ENCODE results near the gene EFNA2.

EFNA2 gene

DNA sequence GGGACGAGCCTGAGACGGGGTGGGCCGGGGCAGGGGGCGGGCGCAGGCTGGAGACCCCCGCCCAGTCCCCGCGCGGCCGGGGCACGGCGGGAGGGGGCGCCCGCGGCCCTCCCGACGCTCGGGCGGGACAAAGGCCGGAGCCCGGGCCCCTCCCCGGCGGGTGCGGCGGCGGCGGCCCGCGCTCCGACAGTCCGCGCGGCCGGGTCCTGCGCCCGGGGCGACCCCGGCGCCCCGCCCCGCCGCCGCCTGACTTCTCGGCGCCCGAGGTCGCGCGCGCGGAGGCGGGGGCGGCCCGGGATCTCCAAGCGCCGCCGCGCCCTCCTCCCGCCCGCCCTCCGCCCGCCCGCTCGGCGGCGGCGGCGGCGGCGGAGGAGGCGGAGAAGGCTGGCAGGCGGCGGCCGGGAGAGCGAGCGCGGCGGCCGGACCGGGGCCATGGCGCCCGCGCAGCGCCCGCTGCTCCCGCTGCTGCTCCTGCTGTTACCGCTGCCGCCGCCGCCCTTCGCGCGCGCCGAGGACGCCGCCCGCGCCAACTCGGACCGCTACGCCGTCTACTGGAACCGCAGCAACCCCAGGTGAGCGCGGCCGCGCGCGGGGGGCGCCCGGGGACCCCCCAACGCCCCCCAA is at the start of gene EFNA2:
EFNA2 (plus strand) TSS at position 137 of the 624 bp plus-strand sequence; CDS start at position 433, 296 bp downstream.
- DNase-seq, result no peak

GRCh38 chr19:1236576-1236975 is 49.1 kb upstream of the EFNA2 start:
- no peak for DNase-seq

DNA sequence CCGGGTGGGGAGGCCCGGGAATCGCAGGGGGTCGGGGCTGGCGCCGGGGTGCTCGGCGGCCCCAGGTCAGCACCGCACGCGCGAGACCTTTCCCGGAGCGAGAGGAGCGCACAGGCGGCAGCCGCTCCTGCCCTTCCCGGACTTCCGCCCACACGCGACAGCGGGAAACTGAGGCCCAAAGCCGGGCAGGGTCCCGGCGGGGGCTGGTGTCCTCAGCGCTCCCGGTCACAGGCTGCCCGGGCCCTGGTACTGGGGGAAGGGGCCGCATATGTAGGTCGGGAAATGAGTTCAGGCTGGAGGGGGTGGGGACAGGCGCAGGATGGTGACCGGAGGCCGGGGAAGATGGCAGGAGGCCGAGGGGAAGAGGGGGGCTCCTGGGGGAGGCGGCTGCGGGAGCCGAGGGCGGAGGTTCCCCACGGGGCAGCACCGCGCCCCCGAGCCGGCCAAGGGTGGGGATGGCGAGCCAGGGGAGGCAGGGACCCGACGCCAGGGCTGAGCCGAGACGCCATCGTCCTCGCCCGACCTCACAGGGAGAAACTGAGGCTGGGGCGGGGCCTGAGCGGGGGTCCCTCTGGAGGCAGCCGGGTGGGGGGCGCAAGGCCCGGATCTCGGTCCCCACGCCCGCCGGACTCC is 48.5 kb upstream of the EFNA2 start:
- no peak for DNase-seq

GRCh38 chr19:1237754-1238368 is 47.8 kb upstream of the EFNA2 start, which contains the start of gene CBARP:
Gene CBARP, minus strand, starts transcription at chr19:1238005. Its CDS starts 1,905 bp downstream, at chr19:1236100.
- peak; percentile 30 for DNase-seq

DNA sequence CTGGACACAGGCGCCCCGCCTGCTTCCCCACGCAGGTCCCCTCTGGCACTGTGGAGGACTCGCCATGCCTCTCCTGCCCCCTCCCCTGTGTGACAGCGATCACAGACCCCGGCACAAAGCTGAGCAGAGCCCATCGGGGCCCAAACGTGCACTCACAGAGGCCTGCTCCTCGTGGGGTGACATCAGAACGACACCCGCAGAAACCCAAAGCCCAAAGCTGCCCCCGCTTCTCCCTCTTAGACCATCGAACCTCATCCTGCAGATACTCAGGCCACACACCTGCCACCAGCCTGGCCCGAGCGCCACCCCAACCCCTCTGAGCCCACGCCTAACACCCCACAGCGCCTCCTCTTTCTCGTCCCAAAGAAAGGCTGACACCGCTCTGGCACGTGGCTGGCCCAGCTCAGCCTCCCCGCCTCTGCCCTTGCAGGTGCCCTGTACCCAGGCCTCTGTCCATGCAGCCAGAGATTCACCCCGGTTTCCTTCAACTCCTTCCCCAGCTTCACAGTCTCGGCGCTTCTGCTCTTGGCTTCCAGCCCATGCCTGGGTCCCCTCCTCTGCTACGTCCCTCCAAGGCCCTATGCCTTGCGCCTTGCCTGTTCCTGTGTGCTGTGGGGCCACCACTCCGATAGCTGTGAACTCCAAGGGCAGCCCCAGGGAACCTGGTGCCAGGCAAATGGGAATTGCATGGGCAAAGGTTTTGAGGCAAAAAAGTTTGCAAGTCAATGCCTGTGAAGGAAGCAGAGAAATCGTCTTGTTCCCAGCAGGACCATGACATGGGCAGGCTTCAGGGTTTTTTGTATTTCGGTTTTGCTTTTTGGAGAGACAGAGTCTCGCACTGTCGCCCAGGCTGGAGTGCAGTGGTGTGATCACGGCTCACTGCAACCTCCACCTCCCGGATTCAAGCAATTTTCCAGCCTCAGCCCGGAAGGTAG is 47.0 kb upstream of the EFNA2 start:
- peak; percentile 19 for DNase-seq

- no peak for DNase-seq
These were observed 46.3 kb upstream of the EFNA2 start for GRCh38 chr19:1239420-1239795.

DNA sequence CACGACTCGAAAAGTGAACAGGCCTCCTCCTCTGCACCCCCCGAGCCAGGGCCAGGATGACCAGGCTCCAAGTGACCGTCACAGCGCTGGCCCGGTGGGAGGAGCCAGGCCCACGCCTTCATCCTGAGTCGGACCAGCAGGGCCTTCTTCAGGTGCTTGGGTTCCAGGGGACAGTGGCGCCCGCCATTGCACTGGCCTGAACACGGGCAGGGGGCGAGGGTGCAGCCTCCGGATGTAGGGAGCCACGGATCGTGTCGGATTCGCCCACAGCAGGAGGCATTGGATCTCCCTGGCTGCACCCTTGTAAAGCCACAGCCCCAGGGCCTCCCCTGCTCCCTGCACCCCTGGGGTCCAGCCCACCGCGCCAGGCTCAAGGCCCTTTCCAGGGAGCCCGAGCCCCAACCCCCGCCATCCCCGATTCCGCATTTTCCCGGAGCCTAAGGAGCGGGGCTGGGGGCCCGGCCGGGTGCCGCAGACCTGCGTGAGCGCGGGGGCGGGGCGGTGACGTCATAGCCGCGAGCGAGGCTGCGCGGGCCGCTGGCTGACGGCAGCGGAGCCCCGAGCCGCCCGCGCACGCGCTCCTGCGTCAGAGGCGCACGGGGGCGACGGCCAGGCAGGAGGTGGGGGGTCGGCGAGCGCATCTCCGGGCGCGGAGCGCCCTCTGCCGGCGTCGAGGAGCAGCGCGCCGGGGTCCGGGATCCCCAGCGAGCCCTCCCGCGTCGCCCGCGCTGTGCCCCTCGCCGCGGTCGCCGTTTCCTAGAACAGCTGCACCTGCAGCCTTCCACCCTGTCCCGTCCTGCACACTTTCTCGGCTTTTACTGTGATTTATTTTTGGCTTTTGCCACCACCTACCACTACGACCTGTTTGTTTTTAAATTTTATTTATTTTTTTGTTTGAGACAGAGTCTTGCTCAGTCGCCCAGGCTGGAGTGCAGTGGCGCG is 45.6 kb upstream of the EFNA2 start:
- peak; percentile 92 for DNase-seq

GRCh38 chr19:1240925-1241324 is 44.7 kb upstream of the EFNA2 start:
- DNase-seq, result no peak

- peak; percentile 92 for DNase-seq
These were observed 44.1 kb upstream of the EFNA2 start, which contains the start of gene ATP5F1D for GRCh38 chr19:1241417-1242095. Gene ATP5F1D, plus strand, starts transcription at chr19:1241751. Its CDS starts 100 bp downstream, at chr19:1241851.

- peak; percentile 88 for DNase-seq
These were observed 41.6 kb upstream of the EFNA2 start for GRCh38 chr19:1243768-1244692.

- DNase-seq, result peak; percentile 48
These were observed 40.8 kb upstream of the EFNA2 start for GRCh38 chr19:1244693-1245451.

GRCh38 chr19:1245494-1246264 is 40.0 kb upstream of the EFNA2 start:
- DNase-seq, result no peak

- DNase-seq, result peak; percentile 12
These were observed 39.2 kb upstream of the EFNA2 start for GRCh38 chr19:1246265-1247087.

- no peak for DNase-seq
These were observed 37.9 kb upstream of the EFNA2 start for GRCh38 chr19:1247748-1248138.

DNA sequence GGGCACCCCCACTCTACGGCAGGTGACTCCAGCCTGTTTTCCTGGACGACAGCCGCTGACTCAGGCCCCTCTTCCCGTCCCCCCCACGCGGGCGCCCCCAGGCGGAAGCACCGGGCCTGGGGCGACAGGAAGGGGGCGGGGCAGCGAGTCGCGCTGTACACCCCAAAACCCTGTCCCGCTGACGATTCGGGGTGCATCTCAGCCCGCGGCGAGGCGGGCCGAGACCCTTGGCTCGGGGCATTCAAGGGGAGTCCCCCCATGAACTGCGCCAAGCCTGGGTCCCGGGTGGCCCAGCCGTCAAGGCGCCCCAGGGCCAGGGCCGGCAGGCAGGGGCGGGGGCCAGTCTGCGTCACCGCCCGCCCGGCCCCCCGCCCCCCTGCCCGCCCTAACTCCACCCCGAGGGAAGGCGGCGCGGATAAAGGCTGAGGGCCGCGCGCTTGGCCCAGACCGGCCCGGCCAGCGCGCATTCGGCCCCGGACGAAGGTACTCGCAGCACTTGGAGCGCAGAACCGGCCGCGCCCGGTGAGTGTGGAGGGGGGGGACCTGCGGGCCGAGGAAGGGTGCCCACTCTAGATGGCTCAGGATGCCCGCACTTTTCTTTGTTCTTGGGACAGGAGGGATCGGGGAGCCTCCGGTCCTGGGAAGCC is 37.4 kb upstream of the EFNA2 start, which contains the start of gene MIDN:
MIDN (plus strand) TSS at position 445 of the 647 bp plus-strand sequence. CDS start 1,714 bp downstream, outside the sequence.
- DNase-seq, result peak; percentile 81

DNA sequence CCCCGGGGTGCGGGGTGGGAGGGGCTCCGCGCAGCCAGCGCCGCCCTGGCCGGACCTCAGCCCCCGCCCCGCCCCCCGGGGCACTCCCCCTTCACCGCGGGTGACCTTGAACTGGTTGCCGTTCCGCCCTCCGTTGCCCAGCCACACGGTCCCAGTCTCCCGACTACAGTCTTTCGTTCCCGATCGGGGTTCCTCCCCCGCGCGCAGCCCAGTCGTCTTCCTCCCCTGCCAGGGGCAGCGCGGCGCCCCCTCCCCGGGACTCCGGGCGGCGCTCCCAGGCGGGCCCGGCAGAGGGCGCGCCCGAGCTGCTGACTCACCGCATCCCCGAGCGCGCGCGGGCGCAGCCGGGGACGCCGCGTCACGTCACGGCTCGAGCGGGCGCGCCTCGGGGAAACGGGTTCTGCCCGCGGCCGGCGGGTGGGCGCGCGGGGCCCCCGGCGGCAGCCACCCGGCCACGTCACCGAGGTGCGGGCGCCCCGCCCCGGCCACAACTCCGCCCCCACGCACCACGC is 36.8 kb upstream of the EFNA2 start:
- DNase-seq, result peak; percentile 89

All from CD4-positive, alpha-beta T cell treated with Interleukin-10 for 1 hour (primary cell).